ENCODE results near the gene DOCK4. TPM values are rescaled to one million over a fixed set of nuclear protein-coding genes. Genes with fewer than 3 reads are reported as not detected.
"Not testable (repeated sequence)": the region's sequence is repeated elsewhere in the genome, so short reads cannot be mapped to it uniquely, and the experiment has no call there.

DOCK4 gene
- total RNA-seq, 2 experiments from 2014 or later, result 1.4 to 1.7 TPM

DNA sequence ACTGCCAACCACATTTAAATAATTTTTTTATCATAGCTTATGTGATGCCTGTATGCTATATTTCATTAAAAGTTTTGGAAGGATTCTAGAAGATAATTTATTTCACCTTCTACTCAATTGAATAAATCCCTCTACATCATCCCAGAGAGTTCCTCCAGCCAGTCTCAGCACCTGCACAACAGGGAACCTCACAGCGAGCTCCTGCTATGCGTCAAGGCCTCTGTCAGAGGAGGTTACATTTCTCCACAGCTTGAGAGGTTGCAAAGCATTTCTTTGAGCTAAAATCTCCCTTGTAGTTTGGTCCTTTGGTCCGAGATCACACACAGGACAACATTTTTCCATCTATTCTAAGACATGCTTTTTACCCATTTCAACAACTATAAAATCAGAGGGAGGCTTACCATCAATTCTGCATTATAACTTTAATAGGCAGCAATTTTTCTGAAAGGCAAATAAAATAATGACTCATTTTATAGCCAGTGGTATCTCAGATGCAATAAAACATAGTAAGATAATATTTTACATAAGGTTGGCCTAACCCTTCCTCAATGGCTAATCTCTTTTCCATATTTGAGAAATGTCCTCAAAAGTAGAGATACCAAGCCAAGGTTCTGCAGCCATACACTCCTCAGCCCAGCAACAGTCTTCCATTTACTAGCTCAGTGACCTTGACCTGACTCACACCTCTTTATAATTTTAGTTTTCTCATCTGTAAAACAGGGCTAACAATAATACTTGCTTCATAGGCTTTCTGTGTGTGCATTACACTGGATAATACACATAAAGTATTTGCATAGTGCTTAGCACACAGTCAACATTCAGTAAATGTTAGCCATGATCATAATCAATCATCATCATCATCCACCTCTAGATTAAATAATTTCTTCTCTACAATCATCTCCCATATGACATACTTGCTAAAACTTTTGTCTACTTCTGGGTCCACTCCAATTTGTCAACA, 68.8 kb downstream of the DOCK4 start:
- Mint-ChIP-seq H3K4me3 (no peak overlapping the region), H3K4me1 (peaks cover 1% of the 10 kb centered on the region), H3K27me3 (no peaks in the 10 kb centered on the region), H3K9me3 (no peaks in the 10 kb centered on the region), H3K36me3 (no peaks in the 10 kb centered on the region), H3K27ac (no peak overlapping the region)
- ATAC-seq (ENCODE audit: low read depth), result no peak
- POLR2A ChIA-PET, result no interaction called here
- no peak for DNase-seq

DNA sequence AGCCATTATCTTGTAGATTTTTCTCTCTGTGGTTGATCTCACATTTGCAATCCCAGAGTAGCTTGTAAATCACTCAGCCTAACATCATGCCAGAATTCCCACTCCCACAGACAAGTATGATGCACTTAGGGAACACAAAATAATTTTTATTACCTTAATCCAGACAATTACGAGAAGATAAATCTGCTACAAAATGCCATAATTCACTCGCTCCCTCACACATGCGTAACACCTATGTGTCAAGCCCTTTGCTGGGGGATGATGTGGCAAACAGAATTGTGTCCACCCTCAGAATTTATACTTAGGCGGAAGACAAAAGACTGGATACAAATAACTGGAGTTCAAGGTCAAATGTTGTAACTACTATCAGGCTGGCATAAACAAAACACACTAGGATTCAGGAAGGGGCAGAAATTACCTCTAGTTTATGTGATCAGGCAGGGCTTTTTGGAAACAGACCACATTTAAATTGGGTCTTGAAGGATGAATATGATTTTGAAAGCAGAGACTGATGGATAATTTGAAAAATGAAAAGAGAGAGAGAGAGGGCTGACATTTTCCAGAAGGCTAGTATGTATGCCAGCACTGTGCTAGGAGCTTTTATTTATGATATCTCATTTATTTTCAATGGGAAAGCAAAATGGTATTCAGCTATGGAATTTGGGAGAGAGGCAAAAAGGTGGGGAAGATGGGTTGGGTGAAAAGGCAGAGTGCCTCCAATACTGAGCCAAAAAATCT, 69.8 kb downstream of the DOCK4 start:
- no peaks in the 10 kb centered on the region for H3K27me3 Mint-ChIP-seq
- H3K36me3 Mint-ChIP-seq, result no peaks in the 10 kb centered on the region
- H3K27ac Mint-ChIP-seq, result no peak overlapping the region
- no peak for ATAC-seq (ENCODE audit: low read depth)
- no peak overlapping the region for H3K4me3 Mint-ChIP-seq
- POLR2A ChIA-PET, result no interaction called here
- peaks cover 1% of the 10 kb centered on the region for H3K4me1 Mint-ChIP-seq
- no peak for DNase-seq
- no peaks in the 10 kb centered on the region for H3K9me3 Mint-ChIP-seq

DNA sequence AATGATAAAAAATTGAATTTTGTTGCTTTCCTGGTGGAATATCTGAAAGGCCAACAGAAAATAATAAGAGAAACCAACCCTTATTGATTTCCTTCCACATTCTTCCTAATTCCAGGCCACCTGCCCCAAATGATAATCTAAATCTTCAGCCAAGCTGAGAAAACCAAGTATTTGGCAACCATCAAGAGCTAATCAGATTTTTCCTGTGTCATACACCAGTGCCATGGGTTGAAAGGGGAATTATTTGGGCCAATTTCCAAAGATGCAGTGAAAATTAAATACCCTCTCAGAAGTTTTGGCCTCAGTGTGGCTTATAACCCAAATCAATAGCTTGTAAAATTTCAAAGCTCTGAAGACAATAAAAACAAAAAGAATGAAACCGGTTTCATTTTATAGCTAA, 70.4 kb downstream of the DOCK4 start:
- ATAC-seq (ENCODE audit: low read depth) (no peak), DNase-seq (no peak)
- Mint-ChIP-seq H3K4me3 (no peak overlapping the region), H3K36me3 (no peaks in the 10 kb centered on the region), H3K9me3 (no peaks in the 10 kb centered on the region), H3K27me3 (no peaks in the 10 kb centered on the region), H3K4me1 (no peaks in the 10 kb centered on the region), H3K27ac (no peak overlapping the region)
- POLR2A ChIA-PET, result no interaction called here

DNA sequence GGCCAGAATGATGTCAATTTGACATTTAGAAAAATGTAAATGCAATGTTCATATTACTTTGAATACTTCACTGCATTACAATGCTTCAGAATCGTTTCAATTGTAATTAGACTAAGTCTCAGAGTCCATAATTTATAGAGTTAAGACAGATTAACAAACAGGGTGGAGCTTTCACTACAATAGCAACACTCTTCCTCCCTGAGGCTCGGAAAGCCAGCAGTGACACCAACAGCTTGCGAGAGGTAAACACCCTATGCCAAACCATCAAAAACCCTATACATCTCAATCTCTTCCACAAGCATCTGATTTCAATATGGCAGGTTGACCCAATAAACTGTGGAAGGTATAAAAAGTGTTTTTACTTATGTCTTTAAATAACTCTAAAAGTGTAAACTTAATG, 72.2 kb downstream of the DOCK4 start:
- Mint-ChIP-seq H3K9me3 (no peaks in the 10 kb centered on the region), H3K27ac (no peak overlapping the region), H3K4me3 (no peak overlapping the region), H3K27me3 (no peaks in the 10 kb centered on the region), H3K4me1 (no peaks in the 10 kb centered on the region), H3K36me3 (no peaks in the 10 kb centered on the region)
- no peak for ATAC-seq (ENCODE audit: low read depth)
- DNase-seq, result no peak
- POLR2A ChIA-PET, result no interaction called here

DNA sequence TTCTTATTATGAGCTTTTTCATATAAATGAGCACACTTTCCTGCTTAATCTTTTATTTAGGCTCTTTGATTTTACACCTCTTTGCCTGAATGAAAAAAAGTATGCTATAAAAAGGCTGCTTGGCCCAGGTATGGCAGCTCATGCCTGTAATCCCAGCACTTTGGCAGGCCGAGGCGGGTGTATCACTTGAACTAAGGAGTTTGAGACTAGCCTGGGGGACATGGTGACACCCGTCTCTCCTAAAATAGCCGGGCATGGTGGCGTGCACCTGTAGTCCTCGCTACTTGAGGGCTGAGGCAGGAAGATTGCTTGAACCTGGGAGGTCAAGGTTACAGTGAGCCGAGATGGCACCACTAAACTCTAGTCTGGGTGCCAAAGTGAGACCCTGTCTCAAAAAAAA, 72.9 kb downstream of the DOCK4 start:
- no peak overlapping the region for H3K4me3 Mint-ChIP-seq
- POLR2A ChIA-PET, result no interaction called here
- ATAC-seq (ENCODE audit: low read depth) (no peak), DNase-seq (no peak)
- no peaks in the 10 kb centered on the region for H3K27me3 Mint-ChIP-seq
- no peaks in the 10 kb centered on the region for H3K9me3 Mint-ChIP-seq
- H3K4me1 Mint-ChIP-seq, result no peaks in the 10 kb centered on the region
- no peak overlapping the region for H3K27ac Mint-ChIP-seq
- no peaks in the 10 kb centered on the region for H3K36me3 Mint-ChIP-seq

DNA sequence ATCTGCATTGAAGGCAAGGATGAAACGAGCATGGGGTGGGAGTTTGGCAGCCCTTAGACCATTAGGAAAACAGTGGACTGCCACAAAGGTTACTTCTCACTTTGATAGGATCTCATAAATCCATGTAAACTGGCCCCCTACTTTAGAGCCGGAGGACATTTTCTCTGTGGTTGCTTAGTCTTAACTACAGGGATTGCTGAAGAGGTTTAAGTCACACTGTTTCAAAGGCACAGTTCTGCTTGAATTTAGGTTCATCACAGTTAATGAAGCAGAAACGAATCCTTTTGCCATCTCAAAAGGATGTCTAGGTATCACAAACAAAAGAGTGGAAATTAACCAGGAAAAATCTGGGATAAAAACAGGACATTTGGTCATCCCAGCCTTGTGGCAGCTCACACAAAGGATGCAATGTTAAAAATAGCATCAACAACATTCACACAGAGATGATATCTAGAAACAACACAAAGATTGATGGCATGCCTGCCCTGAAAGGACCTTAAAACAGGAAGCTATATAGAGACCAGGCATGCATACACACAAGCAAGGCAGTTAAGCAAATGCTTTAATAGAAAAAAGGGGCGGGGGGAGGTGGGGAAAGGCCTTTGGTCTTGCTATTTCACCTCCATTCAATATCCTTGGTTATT, 74.0 kb downstream of the DOCK4 start:
- Mint-ChIP-seq H3K4me1 (no peaks in the 10 kb centered on the region), H3K4me3 (no peak overlapping the region), H3K27ac (no peak overlapping the region), H3K27me3 (no peaks in the 10 kb centered on the region), H3K36me3 (no peaks in the 10 kb centered on the region), H3K9me3 (no peaks in the 10 kb centered on the region)
- POLR2A ChIA-PET, result no interaction called here
- ATAC-seq (ENCODE audit: low read depth), result no peak
- DNase-seq, result no peak

DNA sequence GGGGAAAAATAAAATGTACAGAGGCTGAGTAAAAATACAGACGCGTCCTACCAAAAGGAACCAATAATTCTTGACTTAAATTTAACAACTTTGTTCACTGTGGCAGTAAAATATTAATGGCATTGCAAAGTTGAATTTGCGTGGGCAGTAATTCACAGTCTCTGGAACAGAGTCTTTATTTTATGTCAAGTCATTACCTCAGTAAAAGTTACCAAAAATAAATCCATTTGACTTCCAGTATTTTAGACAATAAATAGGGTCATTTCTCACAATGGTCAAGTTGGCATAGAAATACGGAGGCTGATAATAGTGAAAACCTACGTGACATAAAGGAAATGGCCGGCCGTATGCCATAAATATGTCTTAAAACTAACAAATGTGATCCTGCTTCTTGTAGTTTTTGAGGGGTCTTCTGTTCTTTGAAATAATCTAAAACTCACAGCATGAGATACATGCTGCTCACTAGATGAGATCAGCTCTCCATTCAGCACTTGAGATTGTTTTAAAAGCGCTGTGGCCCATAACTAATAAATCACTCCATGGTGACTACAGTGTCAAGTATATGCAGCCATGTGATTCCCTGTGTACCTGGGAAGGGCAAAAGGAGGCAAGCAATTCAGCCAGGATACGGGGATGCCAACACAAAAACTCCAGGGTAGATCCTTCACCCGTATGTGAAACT, 75.3 kb downstream of the DOCK4 start:
- no peaks in the 10 kb centered on the region for H3K27me3 Mint-ChIP-seq
- no peak overlapping the region for H3K4me3 Mint-ChIP-seq
- no peak for DNase-seq
- H3K27ac Mint-ChIP-seq, result no peak overlapping the region
- ATAC-seq (ENCODE audit: low read depth), result no peak
- H3K9me3 Mint-ChIP-seq, result no peaks in the 10 kb centered on the region
- POLR2A ChIA-PET, result no interaction called here
- no peaks in the 10 kb centered on the region for H3K36me3 Mint-ChIP-seq
- H3K4me1 Mint-ChIP-seq, result no peaks in the 10 kb centered on the region

DNA sequence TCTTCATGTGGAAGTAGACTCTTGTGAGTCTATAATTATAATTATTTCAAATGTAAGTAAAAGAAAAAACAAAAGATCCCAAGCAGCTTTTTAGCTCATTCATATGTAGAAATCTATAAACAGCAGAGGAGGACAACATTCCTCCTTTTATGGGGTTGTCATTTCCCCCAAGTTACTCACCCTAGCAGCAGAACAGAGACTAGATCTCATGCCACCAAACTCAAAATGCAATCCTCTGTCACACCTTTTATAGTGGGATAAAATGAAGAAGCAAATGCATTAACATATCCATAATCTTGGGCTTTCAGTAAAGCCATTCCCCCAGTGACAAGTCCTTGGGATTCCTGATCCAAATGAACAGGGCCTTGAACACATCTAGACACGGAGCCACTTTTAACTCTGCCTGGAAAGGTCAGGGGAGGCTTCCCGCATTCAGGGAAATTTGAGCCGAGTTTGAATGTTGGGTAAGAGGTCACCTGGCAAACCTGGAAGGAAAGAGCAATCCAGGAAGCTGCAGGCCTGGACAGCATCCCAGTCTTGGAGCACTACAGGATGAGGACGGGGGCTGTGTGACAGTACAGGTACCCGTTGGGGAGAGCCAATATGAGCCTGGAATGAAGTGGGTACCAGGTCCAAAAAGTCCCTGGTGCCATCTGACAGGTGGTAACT, 76.4 kb downstream of the DOCK4 start:
- ATAC-seq (ENCODE audit: low read depth) (no peak), DNase-seq (no peak)
- Mint-ChIP-seq H3K27ac (no peak overlapping the region), H3K4me3 (no peak overlapping the region), H3K27me3 (no peaks in the 10 kb centered on the region), H3K4me1 (no peaks in the 10 kb centered on the region), H3K36me3 (no peaks in the 10 kb centered on the region), H3K9me3 (no peaks in the 10 kb centered on the region)
- POLR2A ChIA-PET, result no interaction called here

DNA sequence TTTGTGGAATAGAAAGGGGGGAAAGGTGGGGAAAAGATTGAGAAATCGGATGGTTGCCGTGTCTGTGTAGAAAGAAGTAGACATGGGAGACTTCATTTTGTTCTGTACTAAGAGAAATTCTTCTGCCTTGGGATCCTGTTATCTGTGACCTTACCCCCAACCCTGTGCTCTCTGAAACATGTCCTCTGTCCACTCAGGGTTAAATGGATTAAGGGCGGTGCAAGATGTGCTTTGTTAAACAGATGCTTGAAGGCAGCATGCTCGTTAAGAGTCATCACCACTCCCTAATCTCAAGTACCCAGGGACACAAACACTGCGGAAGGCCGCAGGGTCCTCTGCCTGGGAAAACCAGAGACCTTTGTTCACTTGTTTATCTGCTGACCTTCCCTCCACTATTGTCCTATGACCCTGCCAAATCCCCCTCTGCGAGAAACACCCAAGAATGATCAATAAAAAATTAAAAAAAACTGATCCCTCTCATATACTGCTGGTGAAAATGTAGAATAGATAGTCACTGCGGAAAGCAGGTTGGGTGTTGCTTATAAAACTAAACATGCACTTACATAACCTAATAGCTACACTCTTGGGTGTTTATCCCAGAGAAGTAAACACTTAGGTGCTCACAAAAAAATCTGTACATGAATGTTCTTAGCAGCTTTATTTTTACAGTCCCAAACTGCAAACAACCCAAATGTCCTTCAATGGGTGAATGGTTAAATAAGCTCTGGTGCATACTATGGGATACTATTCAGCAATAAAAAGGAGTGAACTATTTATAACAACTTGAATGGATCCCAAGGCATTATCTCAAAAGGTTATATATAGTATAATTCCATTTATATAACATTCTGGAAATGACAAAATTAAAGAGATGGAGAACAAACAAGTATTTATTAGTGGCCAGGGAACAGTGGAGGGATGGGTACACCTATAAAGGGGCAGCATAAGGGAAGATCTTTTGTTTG, 77.5 kb downstream of the DOCK4 start:
- DNase-seq; ATAC-seq (ENCODE audit: low read depth); H3K4me3 Mint-ChIP-seq; H3K27ac Mint-ChIP-seq; H3K36me3 Mint-ChIP-seq; H3K9me3 Mint-ChIP-seq; H3K27me3 Mint-ChIP-seq; H3K4me1 Mint-ChIP-seq; POLR2A ChIA-PET: not testable (repeated sequence)

DNA sequence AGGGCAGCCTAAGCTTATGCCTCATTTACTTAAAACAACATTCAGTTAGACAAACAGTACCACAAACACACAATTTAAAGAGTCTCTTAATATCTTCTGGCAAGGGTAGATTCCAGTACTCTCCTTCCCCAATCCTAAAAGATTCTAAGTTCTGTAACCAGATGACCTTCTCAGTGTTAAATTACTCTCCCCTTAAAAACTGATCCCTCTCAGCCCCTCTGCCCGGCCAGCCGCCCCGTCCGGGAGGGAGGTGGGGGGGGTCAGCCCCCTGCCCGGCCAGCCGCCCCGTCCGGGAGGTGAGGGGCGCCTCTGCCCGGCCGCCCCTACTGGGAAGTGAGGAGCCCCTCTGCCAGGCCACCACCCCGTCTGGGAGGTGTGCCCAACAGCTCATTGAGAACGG, 78.2 kb downstream of the DOCK4 start:
- H3K9me3 Mint-ChIP-seq; H3K4me1 Mint-ChIP-seq; H3K27me3 Mint-ChIP-seq; POLR2A ChIA-PET; H3K36me3 Mint-ChIP-seq; H3K27ac Mint-ChIP-seq; H3K4me3 Mint-ChIP-seq; DNase-seq; ATAC-seq (ENCODE audit: low read depth): not testable (repeated sequence)

DNA sequence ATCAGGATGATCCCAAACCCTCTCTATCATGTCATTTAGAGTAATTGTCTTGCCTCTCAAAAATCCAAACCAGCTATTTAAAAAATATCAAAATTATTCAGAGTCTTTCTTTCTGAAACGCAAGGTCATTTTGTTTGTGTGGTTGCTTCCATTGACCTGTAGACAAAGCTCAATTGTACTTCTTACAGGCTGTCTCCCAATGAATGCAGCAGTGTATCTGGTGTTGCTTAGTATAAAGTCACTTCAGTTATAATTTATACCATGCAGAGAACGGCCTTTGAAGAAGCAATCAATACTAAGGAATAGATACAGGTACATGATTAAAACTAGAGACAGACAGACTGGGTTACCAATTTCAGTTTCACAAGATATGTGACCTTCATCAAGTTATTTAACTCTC, 80.9 kb downstream of the DOCK4 start:
- Mint-ChIP-seq H3K4me3 (no peak overlapping the region), H3K4me1 (no peaks in the 10 kb centered on the region), H3K27ac (no peak overlapping the region), H3K36me3 (no peaks in the 10 kb centered on the region), H3K9me3 (no peaks in the 10 kb centered on the region), H3K27me3 (peaks cover 2% of the 10 kb centered on the region)
- DNase-seq (no peak), ATAC-seq (ENCODE audit: low read depth) (no peak)
- POLR2A ChIA-PET, result no interaction called here

DNA sequence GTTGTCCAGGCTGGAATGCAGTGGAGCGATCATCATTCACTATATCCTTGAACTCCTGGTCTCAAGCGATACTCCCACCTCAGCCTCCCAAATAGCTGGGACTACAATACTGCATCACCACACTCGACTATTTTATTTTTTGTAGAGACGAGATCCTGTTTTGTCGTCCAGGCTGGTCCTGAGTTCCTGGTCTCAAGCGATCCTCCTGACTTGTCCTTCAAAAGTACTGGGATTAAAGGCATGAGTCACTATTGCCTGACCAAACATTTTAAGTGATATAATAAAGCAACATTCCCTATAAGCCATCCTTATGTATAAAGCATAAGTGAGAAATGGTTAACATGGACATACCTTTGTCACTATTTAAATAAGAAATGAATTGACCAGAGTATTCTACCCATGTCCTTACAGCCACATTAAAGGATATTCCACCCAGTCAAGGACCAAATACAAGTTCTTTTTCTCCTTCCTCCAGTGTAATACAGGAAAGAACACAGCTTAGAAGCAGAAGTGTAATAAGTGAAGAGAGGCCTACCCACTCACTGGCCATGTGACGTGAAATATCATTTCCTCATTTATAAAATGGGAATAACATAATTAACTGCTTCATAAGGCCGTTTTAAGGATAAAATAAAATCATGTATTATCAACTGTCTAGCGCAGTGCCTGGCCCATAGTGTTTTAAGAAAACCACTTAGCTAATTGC, 82.0 kb downstream of the DOCK4 start:
- no peak overlapping the region for H3K4me3 Mint-ChIP-seq
- no peak for DNase-seq
- ATAC-seq (ENCODE audit: low read depth), result no peak
- no peaks in the 10 kb centered on the region for H3K36me3 Mint-ChIP-seq
- H3K27ac Mint-ChIP-seq, result no peak overlapping the region
- peaks cover 2% of the 10 kb centered on the region for H3K27me3 Mint-ChIP-seq
- POLR2A ChIA-PET, result no interaction called here
- no peaks in the 10 kb centered on the region for H3K4me1 Mint-ChIP-seq
- no peaks in the 10 kb centered on the region for H3K9me3 Mint-ChIP-seq

Measured in activated naive CD8-positive, alpha-beta T cell treated with anti-CD3 and anti-CD28 coated beads, Interleukin-2, amount 10 ng/mL, durations not matched to agents 7 days and 5 days (primary cell).